ENCODE data around the gene CHST8.

Gene CHST8

GRCh38 chr19:33797802-33798671, 176.3 kb downstream of the CHST8 start:
- TF ChIP-seq CTCF (IDR thresholded peaks at IDR 0.05; ENCODE audit: insufficient read depth, low read length, poor library complexity, severe bottlenecking) (no peak), EZH2phosphoT487 (conservative IDR thresholded peaks at IDR 0.05; ENCODE audit: low read length) (no peak)
- Histone ChIP-seq H3K36me3 (ENCODE audit: low read length) (no peaks in the 10 kb centered on the region), H3K27me3 (ENCODE audit: low read length) (no peaks in the 10 kb centered on the region), H3K9ac (ENCODE audit: low read length) (no peak overlapping the region), H3K9me3 (ENCODE audit: insufficient read depth, low read length) (no peaks in the 10 kb centered on the region), H3K4me2 (ENCODE audit: low read depth, low read length, poor library complexity, severe bottlenecking) (no peak overlapping the region), H3K9me2 (replicated peaks; ENCODE audit: insufficient read depth, low read length) (no peaks in the 10 kb centered on the region), H3K27ac (ENCODE audit: low read depth, low read length) (no peak overlapping the region), H2AFZ (ENCODE audit: low read depth, low read length, severe bottlenecking) (no peak overlapping the region), H3F3A (ENCODE audit: insufficient read depth) (no peaks in the 10 kb centered on the region), H3K79me2 (ENCODE audit: insufficient read depth, low read length) (no peaks in the 10 kb centered on the region), H3K4me3 (ENCODE audit: insufficient read depth, low read length, poor library complexity, severe bottlenecking) (no peak overlapping the region), H4K20me1 (ENCODE audit: low read depth, low read length) (no peaks in the 10 kb centered on the region)

- Histone ChIP-seq H3K27ac (ENCODE audit: low read depth, low read length) (no peak overlapping the region), H2AFZ (ENCODE audit: low read depth, low read length, severe bottlenecking) (no peak overlapping the region), H3K9ac (ENCODE audit: low read length) (no peak overlapping the region), H3K4me3 (ENCODE audit: insufficient read depth, low read length, poor library complexity, severe bottlenecking) (no peak overlapping the region), H3K79me2 (ENCODE audit: insufficient read depth, low read length) (no peaks in the 10 kb centered on the region), H3K27me3 (ENCODE audit: low read length) (no peaks in the 10 kb centered on the region), H3K9me3 (ENCODE audit: insufficient read depth, low read length) (no peaks in the 10 kb centered on the region), H4K20me1 (ENCODE audit: low read depth, low read length) (no peaks in the 10 kb centered on the region), H3F3A (ENCODE audit: insufficient read depth) (no peaks in the 10 kb centered on the region), H3K4me2 (ENCODE audit: low read depth, low read length, poor library complexity, severe bottlenecking) (no peak overlapping the region), H3K9me2 (replicated peaks; ENCODE audit: insufficient read depth, low read length) (no peaks in the 10 kb centered on the region), H3K36me3 (ENCODE audit: low read length) (no peaks in the 10 kb centered on the region)
- TF ChIP-seq EZH2phosphoT487 (conservative IDR thresholded peaks at IDR 0.05; ENCODE audit: low read length) (no peak), CTCF (IDR thresholded peaks at IDR 0.05; ENCODE audit: insufficient read depth, low read length, poor library complexity, severe bottlenecking) (no peak)
These were observed 176.9 kb downstream of the CHST8 start for GRCh38 chr19:33798681-33799111.

DNA sequence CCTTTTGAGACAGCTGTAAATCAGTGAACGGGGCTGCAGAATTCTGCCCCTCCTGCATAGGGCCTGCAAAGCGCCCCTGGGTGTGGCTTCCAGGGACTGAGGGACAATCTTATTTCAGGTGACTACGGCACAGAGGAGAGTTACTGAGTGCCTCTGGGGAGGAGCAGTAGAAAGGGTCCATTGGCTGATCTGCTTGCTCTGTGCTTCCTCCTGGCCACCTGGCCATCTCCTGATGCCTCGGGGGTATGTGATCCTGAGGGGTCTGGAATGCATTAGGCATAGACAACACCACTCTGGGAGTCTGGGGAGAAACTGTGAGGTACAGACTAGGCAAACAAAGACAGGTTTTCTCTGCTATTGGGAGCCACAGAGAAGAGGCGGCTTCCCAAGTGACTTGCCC, 177.7 kb downstream of the CHST8 start:
- H3K4me3 ChIP-seq (ENCODE audit: insufficient read depth, low read length, poor library complexity, severe bottlenecking) = no peak overlapping the region
- no peaks in the 10 kb centered on the region for H3K9me2 ChIP-seq (replicated peaks; ENCODE audit: insufficient read depth, low read length)
- no peaks in the 10 kb centered on the region for H4K20me1 ChIP-seq (ENCODE audit: low read depth, low read length)
- no peak overlapping the region for H2AFZ ChIP-seq (ENCODE audit: low read depth, low read length, severe bottlenecking)
- H3K27me3 ChIP-seq (ENCODE audit: low read length) = no peaks in the 10 kb centered on the region
- no peak overlapping the region for H3K4me2 ChIP-seq (ENCODE audit: low read depth, low read length, poor library complexity, severe bottlenecking)
- no peaks in the 10 kb centered on the region for H3K36me3 ChIP-seq (ENCODE audit: low read length)
- no peak overlapping the region for H3K27ac ChIP-seq (ENCODE audit: low read depth, low read length)
- H3F3A ChIP-seq (ENCODE audit: insufficient read depth) = no peaks in the 10 kb centered on the region
- TF ChIP-seq EZH2phosphoT487 (conservative IDR thresholded peaks at IDR 0.05; ENCODE audit: low read length) = no peak
- no peaks in the 10 kb centered on the region for H3K9me3 ChIP-seq (ENCODE audit: insufficient read depth, low read length)
- H3K9ac ChIP-seq (ENCODE audit: low read length) = no peak overlapping the region
- no peaks in the 10 kb centered on the region for H3K79me2 ChIP-seq (ENCODE audit: insufficient read depth, low read length)

- TF ChIP-seq CTCF (IDR thresholded peaks at IDR 0.05; ENCODE audit: insufficient read depth, low read length, poor library complexity, severe bottlenecking) (no peak), EZH2phosphoT487 (conservative IDR thresholded peaks at IDR 0.05; ENCODE audit: low read length) (no peak)
- Histone ChIP-seq H3K9me2 (replicated peaks; ENCODE audit: insufficient read depth, low read length) (no peaks in the 10 kb centered on the region), H3K36me3 (ENCODE audit: low read length) (no peaks in the 10 kb centered on the region), H4K20me1 (ENCODE audit: low read depth, low read length) (no peaks in the 10 kb centered on the region), H3K79me2 (ENCODE audit: insufficient read depth, low read length) (no peaks in the 10 kb centered on the region), H2AFZ (ENCODE audit: low read depth, low read length, severe bottlenecking) (no peak overlapping the region), H3K4me2 (ENCODE audit: low read depth, low read length, poor library complexity, severe bottlenecking) (no peak overlapping the region), H3K4me3 (ENCODE audit: insufficient read depth, low read length, poor library complexity, severe bottlenecking) (no peak overlapping the region), H3K27me3 (ENCODE audit: low read length) (no peaks in the 10 kb centered on the region), H3F3A (ENCODE audit: insufficient read depth) (no peaks in the 10 kb centered on the region), H3K9me3 (ENCODE audit: insufficient read depth, low read length) (no peaks in the 10 kb centered on the region), H3K9ac (ENCODE audit: low read length) (no peak overlapping the region), H3K27ac (ENCODE audit: low read depth, low read length) (no peak overlapping the region)
These were observed 178.4 kb downstream of the CHST8 start for GRCh38 chr19:33800012-33800680.
